AG04449 (cell line): ENCODE measurements around the gene TXNRD2.

ENCODE experiments used
- CTCF ChIA-PET: fragments of 350-600 bp; formaldehyde crosslinking; extraction: SDS; loops from one replicate; lab custom pipeline; 2021; ENCODE audit warnings: antibody characterized with exemption; lab: Yijun Ruan, JAX
- POLR2A ChIA-PET: fragments of 400-600, 350-600 bp; formaldehyde crosslinking; extraction: SDS; loops from one replicate; lab custom pipeline; 2020; ENCODE audit warnings: antibody characterized with exemption, inconsistent platforms; lab: Yijun Ruan, JAX
- DNase-seq: peaks from one replicate; pipeline ENCODE4 v3.0.0-alpha.2; 2010; ENCODE audit warnings: low read depth, low spot score
- H3K4me3 ChIP-seq: 2 replicates; pipeline ENCODE4 v1.5.1; 2011; ENCODE audit warnings: low read depth, mild to moderate bottlenecking, control low read depth, low read length
- TF ChIP-seq, protein P1 (sequence below): IDR thresholded peaks from one replicate; pipeline ENCODE4 v1.5.1; 2011; ENCODE audit warnings: mild to moderate bottlenecking, moderate library complexity, low read length, control low read depth, inconsistent platforms; ENCODE audit not compliant: insufficient read depth; ENCODE audit errors: missing control alignments

Gene TXNRD2

DNA sequence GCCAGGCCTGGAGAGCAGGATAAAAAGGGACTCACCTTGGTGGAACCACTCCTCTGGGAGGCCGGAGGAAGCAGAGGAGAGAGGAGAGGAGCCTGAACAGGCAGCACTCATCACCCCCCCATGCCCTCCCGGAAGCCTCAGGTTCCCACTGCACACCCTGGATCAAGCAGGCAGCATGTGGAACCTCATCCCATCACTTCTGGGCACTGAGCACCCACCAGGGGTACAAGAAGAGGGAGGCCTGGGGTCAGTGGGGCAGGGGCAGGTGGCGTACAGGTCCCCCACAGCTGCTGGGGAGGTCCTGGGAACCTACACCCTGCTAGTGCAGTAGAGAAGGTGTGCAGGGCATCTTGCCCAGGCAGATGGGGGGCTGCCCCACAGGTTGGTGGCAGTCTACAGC, 35.1 kb upstream of the TXNRD2 start:
- no peak for DNase-seq
- ChIA-PET CTCF (no interaction called here), POLR2A (no interaction called here)
- TF ChIP-seq, protein P1, sequence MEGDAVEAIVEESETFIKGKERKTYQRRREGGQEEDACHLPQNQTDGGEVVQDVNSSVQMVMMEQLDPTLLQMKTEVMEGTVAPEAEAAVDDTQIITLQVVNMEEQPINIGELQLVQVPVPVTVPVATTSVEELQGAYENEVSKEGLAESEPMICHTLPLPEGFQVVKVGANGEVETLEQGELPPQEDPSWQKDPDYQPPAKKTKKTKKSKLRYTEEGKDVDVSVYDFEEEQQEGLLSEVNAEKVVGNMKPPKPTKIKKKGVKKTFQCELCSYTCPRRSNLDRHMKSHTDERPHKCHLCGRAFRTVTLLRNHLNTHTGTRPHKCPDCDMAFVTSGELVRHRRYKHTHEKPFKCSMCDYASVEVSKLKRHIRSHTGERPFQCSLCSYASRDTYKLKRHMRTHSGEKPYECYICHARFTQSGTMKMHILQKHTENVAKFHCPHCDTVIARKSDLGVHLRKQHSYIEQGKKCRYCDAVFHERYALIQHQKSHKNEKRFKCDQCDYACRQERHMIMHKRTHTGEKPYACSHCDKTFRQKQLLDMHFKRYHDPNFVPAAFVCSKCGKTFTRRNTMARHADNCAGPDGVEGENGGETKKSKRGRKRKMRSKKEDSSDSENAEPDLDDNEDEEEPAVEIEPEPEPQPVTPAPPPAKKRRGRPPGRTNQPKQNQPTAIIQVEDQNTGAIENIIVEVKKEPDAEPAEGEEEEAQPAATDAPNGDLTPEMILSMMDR = no peak
- no peak overlapping the region for H3K4me3 ChIP-seq

DNA sequence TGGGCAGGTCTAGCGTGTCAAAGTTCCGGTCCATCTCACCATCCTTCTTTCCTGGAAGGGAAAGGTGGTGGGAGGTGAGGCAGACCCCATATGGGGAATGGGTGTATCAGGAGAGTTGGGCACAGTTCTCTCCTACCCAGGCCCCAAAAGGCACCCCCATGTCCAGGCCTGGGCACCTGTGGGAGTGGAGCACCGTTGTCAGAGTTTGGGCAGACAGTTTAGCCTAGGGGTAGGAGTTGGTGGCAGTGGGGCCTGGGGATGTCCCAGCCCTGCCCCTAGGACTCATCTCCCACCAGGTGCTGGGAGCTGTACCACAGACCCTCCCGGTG, 34.1 kb upstream of the TXNRD2 start:
- H3K4me3 ChIP-seq = no peak overlapping the region
- TF ChIP-seq, protein P1 = no peak
- POLR2A ChIA-PET = no interaction called here
- no peak for DNase-seq
- CTCF ChIA-PET = interaction anchor here (6.0 to 11.5 kb wide), 2 partner anchors 8 to 37 kb away, joined by 28 to 172 read pairs; no protein-coding TSS in a partner anchor

DNA sequence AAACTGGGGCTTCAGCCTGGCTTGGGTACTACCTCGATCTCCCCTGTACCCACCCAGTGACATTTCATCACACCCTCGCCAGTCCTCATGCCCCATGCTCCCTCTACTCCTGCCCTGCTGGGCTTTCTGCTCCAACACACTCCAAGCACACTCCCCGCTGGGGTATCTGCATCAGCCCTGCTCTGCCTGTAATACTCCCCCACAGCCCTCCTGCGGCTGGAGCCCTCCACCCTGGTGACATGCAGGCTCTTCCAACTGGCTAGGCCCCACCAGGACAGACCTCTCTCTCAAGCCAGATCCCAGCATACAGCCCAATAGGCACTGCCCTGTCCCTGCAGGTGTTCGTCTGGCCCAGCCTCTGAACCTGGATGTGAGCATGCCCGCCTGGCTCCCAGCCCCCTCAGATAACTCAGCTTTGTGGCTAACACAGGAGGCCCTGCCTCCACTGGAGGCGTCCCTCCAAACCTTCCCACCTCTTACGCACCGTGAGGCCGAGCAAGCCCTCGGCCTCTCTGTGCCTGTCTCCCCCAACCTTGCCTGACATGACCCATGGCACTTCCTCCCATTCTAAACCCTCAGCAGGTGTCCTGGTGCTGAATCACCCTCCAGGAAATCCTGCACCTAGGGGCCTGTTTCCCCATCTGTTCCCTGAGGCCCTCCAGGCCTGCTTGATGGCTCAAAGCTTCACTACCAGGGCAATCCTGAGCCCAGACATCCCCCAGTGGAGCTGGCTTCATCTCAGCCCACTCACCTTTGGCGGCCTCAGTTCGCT, 33.5 kb upstream of the TXNRD2 start:
- ChIA-PET CTCF (interaction anchor here (0.6 to 11.5 kb wide), 4 partner anchors 9 to 143 kb away, joined by 3 to 172 read pairs (median 16); no protein-coding TSS in a partner anchor), POLR2A (no interaction called here)
- no peak for DNase-seq
- TF ChIP-seq, protein P1 = no peak
- H3K4me3 ChIP-seq = no peak overlapping the region

- POLR2A ChIA-PET = no interaction called here
- no peak for DNase-seq
- CTCF ChIA-PET = interaction anchor here (0.6 to 11.5 kb wide), 7 partner anchors 10 to 244 kb away, joined by 3 to 172 read pairs (median 5); no protein-coding TSS in a partner anchor
- TF ChIP-seq, protein P1 = no peak
- H3K4me3 ChIP-seq = no peak overlapping the region
These were observed 32.7 kb upstream of the TXNRD2 start for GRCh38 chr22:19974268-19974861.

- H3K4me3 ChIP-seq = no peak overlapping the region
- CTCF ChIA-PET = interaction anchor here (1.0 to 11.5 kb wide), 6 partner anchors 10 to 243 kb away, joined by 3 to 172 read pairs (median 5); no protein-coding TSS in a partner anchor
- POLR2A ChIA-PET = interaction anchor here (1.1 kb wide), 1 partner anchor 11 kb away, joined by 4 read pairs; no protein-coding TSS in a partner anchor
These were observed 32.1 kb upstream of the TXNRD2 start for GRCh38 chr22:19973551-19974267.

More at GRCh38 chr22:19973551-19974267, 32.1 kb upstream of the TXNRD2 start:
- TF ChIP-seq, protein P1 = no peak
- DNase-seq = no peak
